PFSK-1 (cell line): ENCODE measurements around the gene DLX2.

Experiments used
- SIN3A ChIP-seq: IDR thresholded peaks from 2 replicates; pipeline ENCODE4 v1.6.1; 2012; ENCODE audit warnings: mild to moderate bottlenecking, low read length, moderate library complexity, borderline replicate concordance; ENCODE audit not compliant: insufficient read depth
- TAF1 ChIP-seq: IDR thresholded peaks from 2 replicates; pipeline ENCODE4 v1.6.1; 2012; ENCODE audit warnings: low read length, control low read depth, borderline replicate concordance; ENCODE audit not compliant: insufficient read depth
- TF ChIP-seq, protein P1 (sequence below), 2 experiments: IDR thresholded peaks; 2 replicates each; pipeline versions ENCODE4 v1.6.1 to v1.8.0; 2011 to 2012; ENCODE audit warnings: low read depth in 2 of 2, low read length in 2 of 2, control low read depth in 1 of 2, inconsistent platforms in 1 of 2, mild to moderate bottlenecking in 1 of 2, moderate library complexity in 1 of 2; ENCODE audit not compliant: insufficient read depth in 1 of 2

DNA sequence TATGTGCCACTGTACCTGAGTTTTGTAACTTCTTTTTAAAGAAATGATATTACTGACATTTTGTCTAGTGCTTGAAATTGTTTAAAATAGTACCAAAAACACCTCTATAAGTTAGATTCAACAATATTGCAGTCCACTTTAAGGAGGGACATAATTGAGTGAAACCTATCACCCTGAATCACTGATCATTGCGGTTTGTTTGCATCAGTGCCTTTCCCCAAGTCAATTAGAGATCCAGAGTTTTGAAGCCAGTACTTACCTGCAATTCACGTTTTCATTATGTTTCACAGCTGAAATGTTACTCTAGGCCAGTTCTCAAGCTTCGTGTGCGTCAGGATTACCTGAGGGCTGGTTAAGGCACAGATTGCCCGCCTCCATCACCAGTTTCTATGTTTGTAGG is 44.0 kb downstream of the DLX2 start:
- TF ChIP-seq TAF1 (no peak), SIN3A (no peak)
- TF ChIP-seq, protein P1, sequence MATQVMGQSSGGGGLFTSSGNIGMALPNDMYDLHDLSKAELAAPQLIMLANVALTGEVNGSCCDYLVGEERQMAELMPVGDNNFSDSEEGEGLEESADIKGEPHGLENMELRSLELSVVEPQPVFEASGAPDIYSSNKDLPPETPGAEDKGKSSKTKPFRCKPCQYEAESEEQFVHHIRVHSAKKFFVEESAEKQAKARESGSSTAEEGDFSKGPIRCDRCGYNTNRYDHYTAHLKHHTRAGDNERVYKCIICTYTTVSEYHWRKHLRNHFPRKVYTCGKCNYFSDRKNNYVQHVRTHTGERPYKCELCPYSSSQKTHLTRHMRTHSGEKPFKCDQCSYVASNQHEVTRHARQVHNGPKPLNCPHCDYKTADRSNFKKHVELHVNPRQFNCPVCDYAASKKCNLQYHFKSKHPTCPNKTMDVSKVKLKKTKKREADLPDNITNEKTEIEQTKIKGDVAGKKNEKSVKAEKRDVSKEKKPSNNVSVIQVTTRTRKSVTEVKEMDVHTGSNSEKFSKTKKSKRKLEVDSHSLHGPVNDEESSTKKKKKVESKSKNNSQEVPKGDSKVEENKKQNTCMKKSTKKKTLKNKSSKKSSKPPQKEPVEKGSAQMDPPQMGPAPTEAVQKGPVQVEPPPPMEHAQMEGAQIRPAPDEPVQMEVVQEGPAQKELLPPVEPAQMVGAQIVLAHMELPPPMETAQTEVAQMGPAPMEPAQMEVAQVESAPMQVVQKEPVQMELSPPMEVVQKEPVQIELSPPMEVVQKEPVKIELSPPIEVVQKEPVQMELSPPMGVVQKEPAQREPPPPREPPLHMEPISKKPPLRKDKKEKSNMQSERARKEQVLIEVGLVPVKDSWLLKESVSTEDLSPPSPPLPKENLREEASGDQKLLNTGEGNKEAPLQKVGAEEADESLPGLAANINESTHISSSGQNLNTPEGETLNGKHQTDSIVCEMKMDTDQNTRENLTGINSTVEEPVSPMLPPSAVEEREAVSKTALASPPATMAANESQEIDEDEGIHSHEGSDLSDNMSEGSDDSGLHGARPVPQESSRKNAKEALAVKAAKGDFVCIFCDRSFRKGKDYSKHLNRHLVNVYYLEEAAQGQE (IDR thresholded peaks at IDR 0.05; ENCODE audit: insufficient read depth in 1 of 2, low read depth in 2 of 2, low read length in 2 of 2), result no peak
